ENCODE measurements around the gene TDRD1. TPM values are rescaled to one million over a fixed set of nuclear protein-coding genes. Genes with fewer than 3 reads are reported as not detected.

The TDRD1 gene
- total RNA-seq, 1 experiment from 2014 or later, result 0.14 TPM

DNA sequence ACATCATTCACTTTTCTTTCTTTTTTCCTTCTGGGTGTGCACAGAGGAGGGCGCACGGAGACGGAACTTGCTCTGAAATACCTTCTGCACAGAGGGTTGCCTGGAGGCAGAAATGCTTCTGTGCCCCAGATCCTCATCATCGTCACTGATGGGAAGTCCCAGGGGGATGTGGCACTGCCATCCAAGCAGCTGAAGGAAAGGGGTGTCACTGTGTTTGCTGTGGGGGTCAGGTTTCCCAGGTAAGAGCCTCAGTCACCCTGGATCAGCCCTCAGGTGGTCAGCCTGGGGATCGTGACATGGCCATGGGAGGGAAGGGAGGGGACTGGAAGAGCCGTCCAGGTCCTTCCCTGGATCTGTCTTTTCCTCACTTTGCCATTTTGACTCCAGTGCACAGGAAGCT lies 93.5 kb downstream of the TDRD1 start:
- CTCF ChIA-PET, result interaction anchor here (0.7 to 1.1 kb wide), 2 partner anchors 31 to 78 kb away, joined by 3 to 5 read pairs; no protein-coding TSS in a partner anchor
- peaks cover 12% of the 10 kb centered on the region for H3K4me1 Mint-ChIP-seq (ENCODE audit: low read depth, unreplicated experiment)
- H3K36me3 Mint-ChIP-seq (ENCODE audit: insufficient read depth, unreplicated experiment), result no peaks in the 10 kb centered on the region
- H3K9me3 Mint-ChIP-seq (ENCODE audit: unreplicated experiment), result no peaks in the 10 kb centered on the region
- POLR2A ChIA-PET, result no interaction called here
- no TSS peak for BruUV-seq (replicated peaks)
- no peak overlapping the region for H3K4me3 Mint-ChIP-seq (ENCODE audit: unreplicated experiment)
- no peak for DNase-seq
- intact Hi-C loops (cut with micrococcal nuclease; ENCODE audit: unreplicated experiment), result no loop called here
- no peaks in the 10 kb centered on the region for H3K27me3 ChIP-seq (replicated peaks; ENCODE audit: control insufficient read depth, insufficient read depth, low read length)
- no peak overlapping the region for H3K27ac Mint-ChIP-seq (ENCODE audit: unreplicated experiment)
- peaks cover 2% of the 10 kb centered on the region; the same call in 1 of the 2 replicates for H3K36me3 ChIP-seq (ENCODE audit: control insufficient read depth, insufficient read depth, low read length)
- TF ChIP-seq, protein P1, sequence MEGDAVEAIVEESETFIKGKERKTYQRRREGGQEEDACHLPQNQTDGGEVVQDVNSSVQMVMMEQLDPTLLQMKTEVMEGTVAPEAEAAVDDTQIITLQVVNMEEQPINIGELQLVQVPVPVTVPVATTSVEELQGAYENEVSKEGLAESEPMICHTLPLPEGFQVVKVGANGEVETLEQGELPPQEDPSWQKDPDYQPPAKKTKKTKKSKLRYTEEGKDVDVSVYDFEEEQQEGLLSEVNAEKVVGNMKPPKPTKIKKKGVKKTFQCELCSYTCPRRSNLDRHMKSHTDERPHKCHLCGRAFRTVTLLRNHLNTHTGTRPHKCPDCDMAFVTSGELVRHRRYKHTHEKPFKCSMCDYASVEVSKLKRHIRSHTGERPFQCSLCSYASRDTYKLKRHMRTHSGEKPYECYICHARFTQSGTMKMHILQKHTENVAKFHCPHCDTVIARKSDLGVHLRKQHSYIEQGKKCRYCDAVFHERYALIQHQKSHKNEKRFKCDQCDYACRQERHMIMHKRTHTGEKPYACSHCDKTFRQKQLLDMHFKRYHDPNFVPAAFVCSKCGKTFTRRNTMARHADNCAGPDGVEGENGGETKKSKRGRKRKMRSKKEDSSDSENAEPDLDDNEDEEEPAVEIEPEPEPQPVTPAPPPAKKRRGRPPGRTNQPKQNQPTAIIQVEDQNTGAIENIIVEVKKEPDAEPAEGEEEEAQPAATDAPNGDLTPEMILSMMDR (IDR thresholded peaks at IDR 0.05; ENCODE audit: insufficient read depth in 1 of 2, low read depth in 1 of 2, low read length in 1 of 2, severe bottlenecking in 1 of 2, unreplicated experiment in 1 of 2), result no peak
- no peaks in the 10 kb centered on the region for H3K27me3 Mint-ChIP-seq (ENCODE audit: insufficient read depth, unreplicated experiment)
- no peak overlapping the region for H3K4me3 ChIP-seq (ENCODE audit: low read depth, low read length)
- no peaks in the 10 kb centered on the region for H3K9me3 ChIP-seq
- peaks cover 16% of the 10 kb centered on the region for H3K4me1 ChIP-seq

DNA sequence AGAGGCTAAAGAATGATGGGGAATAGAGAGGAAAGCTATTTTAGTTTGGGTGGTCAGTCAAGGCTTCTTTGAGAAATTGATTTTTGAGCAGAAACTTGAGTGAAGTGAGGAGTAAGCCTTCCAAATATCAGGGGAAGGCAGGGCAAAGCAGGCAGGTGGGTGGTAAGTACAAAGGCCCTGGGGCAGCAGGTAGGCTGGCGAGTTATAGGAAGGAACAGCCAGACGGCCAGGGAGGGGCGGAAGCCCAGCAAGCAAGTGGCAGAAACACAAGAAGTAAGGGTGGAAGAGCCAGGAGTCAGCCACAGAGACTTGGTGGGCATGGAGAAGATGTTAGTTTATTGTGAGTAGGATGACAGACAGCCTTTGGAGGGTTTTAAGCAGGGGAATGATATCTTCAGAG lies 94.8 kb downstream of the TDRD1 start:
- TF ChIP-seq, protein P1 (IDR thresholded peaks at IDR 0.05; ENCODE audit: insufficient read depth in 1 of 2, low read depth in 1 of 2, low read length in 1 of 2, severe bottlenecking in 1 of 2, unreplicated experiment in 1 of 2), result no peak
- DNase-seq, result no peak
- intact Hi-C loops (cut with micrococcal nuclease; ENCODE audit: unreplicated experiment), result no loop called here
- peaks cover 12% of the 10 kb centered on the region for H3K4me1 Mint-ChIP-seq (ENCODE audit: low read depth, unreplicated experiment)
- no peak overlapping the region for H3K27ac Mint-ChIP-seq (ENCODE audit: unreplicated experiment)
- H3K9me3 Mint-ChIP-seq (ENCODE audit: unreplicated experiment), result no peaks in the 10 kb centered on the region
- no peaks in the 10 kb centered on the region; the same call in 1 of the 2 replicates for H3K27me3 ChIP-seq (replicated peaks; ENCODE audit: control insufficient read depth, insufficient read depth, low read length)
- no peaks in the 10 kb centered on the region for H3K9me3 ChIP-seq
- H3K36me3 Mint-ChIP-seq (ENCODE audit: insufficient read depth, unreplicated experiment), result no peaks in the 10 kb centered on the region
- no peak overlapping the region for H3K4me3 Mint-ChIP-seq (ENCODE audit: unreplicated experiment)
- H3K36me3 ChIP-seq (ENCODE audit: control insufficient read depth, insufficient read depth, low read length), result peaks cover 2% of the 10 kb centered on the region; the same call in 1 of the 2 replicates
- no peaks in the 10 kb centered on the region for H3K27me3 Mint-ChIP-seq (ENCODE audit: insufficient read depth, unreplicated experiment)
- ChIA-PET CTCF (no interaction called here), POLR2A (interaction anchor here (0.6 kb wide), 1 partner anchor 1469 kb away, joined by 5 read pairs; no protein-coding TSS in a partner anchor)
- peaks cover 16% of the 10 kb centered on the region for H3K4me1 ChIP-seq
- H3K4me3 ChIP-seq (ENCODE audit: low read depth, low read length), result no peak overlapping the region
- no TSS peak for BruUV-seq (replicated peaks)

DNA sequence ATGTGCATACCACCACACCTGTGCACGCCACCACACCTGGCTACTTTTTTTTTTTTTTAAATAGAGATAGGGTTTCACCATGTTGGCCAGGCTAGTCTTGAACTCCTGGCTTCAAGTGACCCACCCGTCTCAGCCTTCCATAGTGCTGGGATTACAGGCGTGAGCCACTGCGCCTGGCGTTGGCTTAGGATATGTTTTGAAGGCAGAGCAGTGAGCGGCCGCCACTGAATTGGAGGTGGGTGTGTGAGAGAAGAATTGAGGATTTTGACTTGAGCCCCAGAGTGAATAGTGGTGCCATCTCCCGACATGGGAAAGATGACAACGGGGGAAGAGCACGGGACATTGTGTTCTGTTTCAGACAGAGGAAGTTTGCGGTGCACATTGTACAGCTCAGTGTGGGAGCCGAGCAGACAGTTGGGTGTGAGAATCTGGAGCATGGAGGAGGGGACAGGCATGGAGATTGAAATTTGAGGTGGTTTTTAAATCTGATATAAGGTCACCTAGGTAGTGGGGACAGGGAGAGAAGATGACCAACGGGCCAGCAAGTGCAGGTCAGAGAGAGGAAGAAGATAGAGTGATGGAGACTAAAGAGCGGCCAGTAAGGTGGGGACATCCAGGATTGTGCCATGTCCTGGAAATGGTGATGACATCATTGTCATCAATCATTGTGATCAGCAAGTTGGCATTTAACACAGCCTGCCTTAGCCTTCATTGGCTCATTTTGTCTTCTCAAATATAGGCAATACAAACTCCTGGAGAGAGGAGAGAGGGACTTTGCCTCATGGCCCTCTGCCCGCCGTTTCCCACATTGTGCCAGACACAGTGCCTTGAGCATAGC lies 95.7 kb downstream of the TDRD1 start:
- intact Hi-C loops (cut with micrococcal nuclease; ENCODE audit: unreplicated experiment), result no loop called here
- POLR2A ChIA-PET, result interaction anchor here (0.6 kb wide), 1 partner anchor 1468 kb away, joined by 5 read pairs; no protein-coding TSS in a partner anchor

More for the DNA sequence above, 95.7 kb downstream of the TDRD1 start:
- H3K27ac Mint-ChIP-seq (ENCODE audit: unreplicated experiment), result no peak overlapping the region
- TF ChIP-seq, protein P1 (IDR thresholded peaks at IDR 0.05; ENCODE audit: insufficient read depth in 1 of 2, low read depth in 1 of 2, low read length in 1 of 2, severe bottlenecking in 1 of 2, unreplicated experiment in 1 of 2), result no peak
- DNase-seq, result no peak
- no peaks in the 10 kb centered on the region for H3K9me3 ChIP-seq
- no peaks in the 10 kb centered on the region for H3K27me3 Mint-ChIP-seq (ENCODE audit: insufficient read depth, unreplicated experiment)
- H3K27me3 ChIP-seq (replicated peaks; ENCODE audit: control insufficient read depth, insufficient read depth, low read length), result no peaks in the 10 kb centered on the region; the same call in 1 of the 2 replicates
- H3K4me1 ChIP-seq, result peaks cover 16% of the 10 kb centered on the region
- CTCF ChIA-PET, result no interaction called here
- H3K4me3 ChIP-seq (ENCODE audit: low read depth, low read length), result no peak overlapping the region
- no peaks in the 10 kb centered on the region for H3K9me3 Mint-ChIP-seq (ENCODE audit: unreplicated experiment)
- peaks cover 12% of the 10 kb centered on the region for H3K4me1 Mint-ChIP-seq (ENCODE audit: low read depth, unreplicated experiment)
- H3K4me3 Mint-ChIP-seq (ENCODE audit: unreplicated experiment), result no peak overlapping the region
- H3K36me3 Mint-ChIP-seq (ENCODE audit: insufficient read depth, unreplicated experiment), result no peaks in the 10 kb centered on the region
- H3K36me3 ChIP-seq (ENCODE audit: control insufficient read depth, insufficient read depth, low read length), result no peaks in the 10 kb centered on the region
- no TSS peak for BruUV-seq (replicated peaks)
